ENCODE results near the gene HSD17B7.
"Not testable (repeated sequence)": the region's sequence is repeated elsewhere in the genome, so short reads cannot be mapped to it uniquely, and the experiment has no call there.

Gene HSD17B7

GRCh38 chr1:162807503-162807902 is 17.0 kb downstream of the HSD17B7 start:
- DNase-seq (ENCODE audit: low spot score): not testable (repeated sequence)

DNA sequence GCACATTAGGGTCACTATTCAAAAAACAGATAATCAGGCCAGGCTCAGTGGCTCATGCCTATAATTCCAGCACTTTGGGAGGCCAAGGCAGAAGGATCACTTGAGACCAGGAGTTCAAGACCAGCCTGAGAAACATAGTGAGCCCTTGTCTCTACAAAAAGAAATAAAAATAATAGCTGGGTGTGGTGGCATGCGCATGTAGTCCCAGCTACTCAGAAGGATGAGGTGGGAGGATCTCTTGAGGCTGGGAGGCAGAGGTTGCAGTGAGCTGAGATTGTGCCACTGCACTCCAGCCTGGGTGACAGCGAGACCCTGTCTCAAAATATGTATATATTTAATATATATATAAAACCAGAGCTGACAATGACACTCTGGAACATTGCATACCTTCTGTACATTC is 21.9 kb downstream of the HSD17B7 start:
- DNase-seq (ENCODE audit: low spot score): not testable (repeated sequence)

GRCh38 chr1:162818136-162818535 is 27.6 kb downstream of the HSD17B7 start:
- not testable (repeated sequence) for DNase-seq (ENCODE audit: low spot score)

DNA sequence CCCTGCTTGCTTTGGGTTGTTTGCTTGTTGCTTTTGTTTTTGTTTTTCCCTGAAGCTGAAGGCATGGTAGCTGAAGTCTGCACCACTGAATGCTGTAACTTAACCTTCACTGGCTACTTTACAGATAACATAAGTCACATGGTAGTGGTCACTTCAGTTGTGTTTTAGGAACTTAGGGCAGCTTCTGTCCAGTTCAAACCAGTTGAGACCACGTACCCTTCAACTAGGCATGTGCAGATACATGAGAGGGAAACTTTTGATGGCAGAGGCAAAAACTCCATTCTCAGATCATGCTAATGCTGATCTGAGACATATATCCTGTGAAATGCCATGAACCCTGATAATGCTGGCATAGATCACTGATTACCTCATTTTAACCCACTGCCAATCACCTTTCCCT is 28.2 kb downstream of the HSD17B7 start:
- not testable (repeated sequence) for DNase-seq (ENCODE audit: low spot score)

- no peak for DNase-seq (ENCODE audit: low spot score)
These were observed 32.1 kb downstream of the HSD17B7 start for GRCh38 chr1:162822391-162823200.

GRCh38 chr1:162823231-162823630 is 32.7 kb downstream of the HSD17B7 start:
- DNase-seq (ENCODE audit: low spot score): no peak

GRCh38 chr1:162823771-162824525 is 33.4 kb downstream of the HSD17B7 start:
- DNase-seq (ENCODE audit: low spot score): no peak

DNA sequence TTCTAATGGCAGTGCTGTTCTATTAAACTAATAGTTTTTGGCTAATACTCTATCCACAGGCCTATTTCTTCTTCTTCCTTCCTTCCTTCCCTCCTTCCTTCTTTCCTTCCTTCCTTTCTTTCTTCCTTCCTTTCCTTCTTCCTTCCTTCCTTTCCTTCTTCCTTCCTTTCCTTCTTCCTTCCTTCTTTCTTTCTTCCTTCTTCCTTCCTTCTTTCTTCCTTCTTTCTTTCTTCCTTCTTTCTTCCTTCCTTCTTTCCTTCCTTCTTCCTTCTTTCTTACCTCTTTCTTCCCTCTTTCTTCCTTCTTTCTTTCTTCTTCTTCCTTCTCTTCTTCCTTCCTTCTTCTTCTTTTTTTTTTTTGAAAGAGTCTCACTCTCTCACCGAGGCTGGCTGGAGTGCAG is 38.8 kb downstream of the HSD17B7 start:
- DNase-seq (ENCODE audit: low spot score): no peak

DNA sequence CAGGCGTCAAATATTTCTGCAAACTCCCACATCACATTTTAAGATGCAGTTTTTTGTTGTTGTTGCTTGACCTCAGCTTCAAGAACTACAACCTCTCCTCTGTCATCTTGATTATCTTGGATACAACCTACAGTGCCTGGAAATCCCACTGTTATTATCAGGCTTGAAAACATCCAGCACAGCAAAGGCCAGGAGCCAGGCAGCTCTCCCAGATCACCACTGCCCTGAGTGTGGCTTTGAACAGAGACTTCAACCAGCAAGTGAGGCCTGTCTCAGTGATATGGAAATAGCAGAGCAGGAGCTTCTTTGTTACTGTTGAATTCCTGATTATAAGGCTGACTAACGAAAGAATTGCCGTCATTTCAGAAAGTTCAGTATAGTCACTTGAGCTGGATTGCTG is 42.0 kb downstream of the HSD17B7 start:
- no peak for DNase-seq (ENCODE audit: low spot score)

- DNase-seq (ENCODE audit: low spot score): no peak
These were observed 44.8 kb downstream of the HSD17B7 start for GRCh38 chr1:162835157-162835899.

GRCh38 chr1:162838863-162839262 is 48.4 kb downstream of the HSD17B7 start:
- no peak for DNase-seq (ENCODE audit: low spot score)

DNA sequence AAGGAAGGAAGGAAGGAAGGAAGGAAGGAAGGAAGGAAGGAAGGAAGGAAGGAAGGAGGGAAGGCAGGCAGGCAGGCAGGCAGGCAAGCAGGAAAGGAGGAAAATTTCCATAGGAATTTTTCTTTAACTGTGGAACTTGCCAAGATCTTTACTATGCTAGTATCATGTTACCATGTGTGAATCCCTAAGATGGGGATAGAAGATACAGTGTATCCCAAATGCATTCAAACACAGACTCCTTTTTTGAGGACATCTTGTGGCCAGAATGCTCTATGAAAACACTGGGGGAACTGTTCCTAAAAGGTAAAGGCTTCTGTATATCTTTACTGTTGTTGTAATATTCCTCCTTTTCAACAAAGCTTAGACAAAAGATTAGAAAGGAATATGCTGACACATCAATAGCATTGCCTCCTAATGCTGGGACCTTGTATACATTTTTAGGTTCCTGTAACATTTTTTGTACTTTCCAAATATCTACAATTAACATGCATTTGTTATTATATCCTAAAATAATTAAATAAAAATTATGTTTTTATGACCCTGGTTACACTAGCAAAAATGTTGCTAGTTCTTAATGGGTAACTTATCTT is 49.8 kb downstream of the HSD17B7 start:
- no peak for DNase-seq (ENCODE audit: low spot score)

- no peak for DNase-seq (ENCODE audit: low spot score)
These were observed 53.7 kb downstream of the HSD17B7 start for GRCh38 chr1:162844153-162844552.

GRCh38 chr1:162846256-162847212 is 56.0 kb downstream of the HSD17B7 start:
- DNase-seq (ENCODE audit: low spot score): no peak

GRCh38 chr1:162847839-162848453 is 57.4 kb downstream of the HSD17B7 start:
- peak; percentile 70 for DNase-seq (ENCODE audit: low spot score)

GRCh38 chr1:162849711-162850110 is 59.2 kb downstream of the HSD17B7 start:
- DNase-seq (ENCODE audit: low spot score): no peak

DNA sequence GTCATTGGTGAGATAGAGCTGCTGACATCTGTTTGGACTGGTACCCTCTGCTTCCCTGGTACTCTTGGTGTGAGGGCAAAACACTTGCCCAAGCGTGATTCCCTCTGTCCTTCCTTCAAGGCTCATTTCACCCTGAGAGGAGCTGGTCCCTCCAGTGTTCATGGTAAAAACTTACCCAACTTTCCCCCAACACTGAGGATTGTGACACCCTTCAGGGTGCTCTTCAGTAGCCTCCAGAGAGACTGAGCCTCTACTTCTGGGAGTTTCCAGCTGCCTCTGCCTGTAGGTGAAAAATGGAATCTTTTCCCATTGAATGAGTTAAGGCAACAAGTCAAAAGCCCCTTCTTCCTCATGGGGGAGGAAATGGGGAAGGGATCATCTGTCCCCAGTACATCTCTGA is 60.8 kb downstream of the HSD17B7 start:
- DNase-seq (ENCODE audit: low spot score): no peak

- DNase-seq (ENCODE audit: low spot score): peak; percentile 38
These were observed 63.9 kb downstream of the HSD17B7 start for GRCh38 chr1:162854245-162854882.

- DNase-seq (ENCODE audit: low spot score): no peak
These were observed 65.1 kb downstream of the HSD17B7 start for GRCh38 chr1:162855461-162856150.
